HCT116 (cell line): ENCODE measurements around the gene HSBP1. TPM values are rescaled to one million over a fixed set of nuclear protein-coding genes. Genes with fewer than 3 reads are reported as not detected.

ENCODE experiments used
- ATAC-seq: fragments of 200-7000 bp; cut with Tn5 transposase; 2 replicates; pipeline ENCODE4 v1.9.1; 2020; ENCODE audit warnings: mild to moderate bottlenecking, moderate library complexity
- BruUV-seq: library from RNA; stranded (reverse); fragments of 400-500 nt; replicated peaks from 2 replicates; lab custom pipeline; 2021; lab: Mats Ljungman, UMichigan
- CTCF ChIA-PET: fragments of 300-600 bp; sonication (Branson Sonifier 250); formaldehyde crosslinking; loops from one replicate; lab custom pipeline; 2021; ENCODE audit warnings: antibody characterized with exemption; lab: Charles Lee
- POLR2A ChIA-PET: fragments of 300-600, 350-600 bp; sonication (Branson Sonifier 250); formaldehyde crosslinking; loops from one replicate; lab custom pipeline; 2021; ENCODE audit warnings: antibody characterized with exemption; lab: Charles Lee
- RAD21 ChIA-PET, 2 experiments: fragments of 300-600 bp; sonication (Branson Sonifier 250); formaldehyde crosslinking; loops; one replicate each; lab custom pipeline; 2023; ENCODE audit warnings: low total read pairs in 2 of 2; ENCODE audit not compliant: uncharacterized antibody in 2 of 2, unreplicated experiment in 2 of 2, low non-redundant PET in 1 of 2; lab: Charles Lee
- DNase-seq: peaks from one replicate; pipeline ENCODE4 v3.0.0-alpha.2; 2010; ENCODE audit warnings: low read depth, low spot score
- H2AFZ ChIP-seq: fragments of 200-600 bp; shearing (Covaris generic), sonication (generic); 2 replicates; pipeline ENCODE4 v1.6.1; 2017; ENCODE audit warnings: low read depth, mixed run types, mixed read lengths, antibody characterized with exemption, low read length; ENCODE audit not compliant: poor library complexity, severe bottlenecking
- H3K27ac ChIP-seq: 2 replicates; pipeline ENCODE4 v1.5.1; 2012; ENCODE audit warnings: low read depth, low read length
- H3K27me3 ChIP-seq: fragments of 200-600 bp; sonication (generic); 2 replicates; pipeline ENCODE4 v1.6.1; 2016; ENCODE audit warnings: mixed run types, low read length, mixed read lengths; ENCODE audit not compliant: insufficient read depth
- H3K36me3 ChIP-seq, 2 experiments: fragments of 200-500 bp in 1 of 2; fragments of 200-600 bp in 1 of 2; sonication (Bioruptor generic) in 1 of 2; sonication (generic) in 1 of 2; 2 replicates each; pipeline versions ENCODE4 v1.5.1 to v1.6.1; 2014 to 2016; ENCODE audit warnings: low read length in 2 of 2, inconsistent platforms in 1 of 2, mixed read lengths in 1 of 2, mixed run types in 1 of 2; ENCODE audit not compliant: insufficient read depth in 2 of 2, control insufficient read depth in 1 of 2
- H3K4me1 ChIP-seq, 2 experiments: fragments of 200-600 bp in 1 of 2; sonication (generic) in 1 of 2; 2 replicates each; pipeline versions ENCODE4 v1.5.1 to v1.6.1; 2012 to 2017; ENCODE audit warnings: low read length in 2 of 2, inconsistent platforms in 1 of 2, mild to moderate bottlenecking in 1 of 2, mixed read lengths in 1 of 2, mixed run types in 1 of 2, moderate library complexity in 1 of 2; ENCODE audit not compliant: insufficient read depth in 2 of 2, control insufficient read depth in 1 of 2
- H3K4me2 ChIP-seq: fragments of 200-600 bp; sonication (generic); 2 replicates; pipeline ENCODE4 v1.6.1; 2017; ENCODE audit warnings: mixed run types, low read length, mixed read lengths
- H3K4me3 ChIP-seq, 2 experiments: fragments of 200-600 bp in 1 of 2; sonication (generic) in 1 of 2; replicated peaks in 1 of 2; 2 replicates each; pipeline ENCODE4 v1.5.1; 2011 to 2016; ENCODE audit warnings: low read length in 2 of 2, control low read depth in 1 of 2, low read depth in 1 of 2, mild to moderate bottlenecking in 1 of 2, mixed read lengths in 1 of 2, mixed run types in 1 of 2
- H3K79me2 ChIP-seq: fragments of 200-600 bp; sonication (generic); 2 replicates; pipeline ENCODE4 v1.6.1; 2017; ENCODE audit warnings: mild to moderate bottlenecking, mixed run types, low read length, moderate library complexity, mixed read lengths; ENCODE audit not compliant: insufficient read depth
- H3K9ac ChIP-seq: fragments of 200-600 bp; sonication (generic); 2 replicates; pipeline ENCODE4 v1.6.1; 2016; ENCODE audit warnings: low read length, mixed read lengths
- H3K9me2 ChIP-seq: fragments of 200-600 bp; sonication (generic), shearing (Covaris generic); 2 replicates; pipeline ENCODE4 v1.6.1; 2017; ENCODE audit warnings: mixed run types, mild to moderate bottlenecking, moderate library complexity; ENCODE audit not compliant: insufficient read depth
- H3K9me3 ChIP-seq, 2 experiments: fragments of 200-500 bp in 1 of 2; fragments of 200-600 bp in 1 of 2; sonication (Bioruptor generic) in 1 of 2; sonication (generic) in 1 of 2; 2 replicates each; pipeline ENCODE4 v1.6.1; 2014 to 2017; ENCODE audit warnings: low read length in 2 of 2, mixed read lengths in 2 of 2, inconsistent platforms in 1 of 2, low read depth in 1 of 2, mild to moderate bottlenecking in 1 of 2, mixed run types in 1 of 2, moderate library complexity in 1 of 2; ENCODE audit not compliant: control insufficient read depth in 1 of 2, insufficient read depth in 1 of 2
- H4K20me1 ChIP-seq: fragments of 200-600 bp; sonication (generic), shearing (Covaris generic); 2 replicates; pipeline ENCODE4 v1.6.1; 2017; ENCODE audit warnings: mixed run types, mild to moderate bottlenecking, moderate library complexity; ENCODE audit not compliant: insufficient read depth
- ATF3 ChIP-seq: IDR thresholded peaks from 2 replicates; pipeline ENCODE4 v1.6.1; 2012
- CEBPB ChIP-seq: IDR thresholded peaks from 2 replicates; pipeline ENCODE4 v1.6.1; 2012; ENCODE audit warnings: low read depth
- EZH2 ChIP-seq: fragments of 200-600 bp; sonication (generic); IDR thresholded peaks from 2 replicates; pipeline ENCODE4 v1.6.1; 2017; ENCODE audit warnings: antibody characterized with exemption, mixed run types
- EZH2phosphoT487 ChIP-seq: fragments of 200-600 bp; IDR thresholded peaks from 2 replicates; pipeline ENCODE4 v1.6.1; 2018; ENCODE audit warnings: antibody characterized with exemption, borderline replicate concordance
- FOSL1 ChIP-seq: IDR thresholded peaks from 2 replicates; pipeline ENCODE4 v1.6.1; 2012; ENCODE audit warnings: low read depth
- POLR2AphosphoS5 ChIP-seq: IDR thresholded peaks from 2 replicates; pipeline ENCODE4 v1.6.1; 2011; ENCODE audit warnings: mild to moderate bottlenecking, low read depth, low read length, moderate library complexity
- SIN3A ChIP-seq: IDR thresholded peaks from 2 replicates; pipeline ENCODE4 v1.6.1; 2012; ENCODE audit warnings: low read depth
- TCF7L2 ChIP-seq: IDR thresholded peaks from 2 replicates; pipeline ENCODE4 v1.7.0; 2011; ENCODE audit warnings: borderline replicate concordance, inconsistent platforms; ENCODE audit not compliant: insufficient read depth, insufficient read length; ENCODE audit errors: extremely low read depth
- ZBTB33 ChIP-seq: IDR thresholded peaks from 2 replicates; pipeline ENCODE4 v1.6.1; 2011; ENCODE audit warnings: mild to moderate bottlenecking, low read length, moderate library complexity; ENCODE audit not compliant: insufficient replicate concordance; ENCODE audit errors: extremely low read depth
- ZFX ChIP-seq: fragments of 450-650 bp; IDR thresholded peaks from 2 replicates; pipeline ENCODE4 v1.6.1; 2017
- ZNF274 ChIP-seq: fragments of 200-500 bp; sonication (Bioruptor generic); IDR thresholded peaks from 2 replicates; pipeline ENCODE4 v1.6.1; 2014; ENCODE audit warnings: mild to moderate bottlenecking, low read depth, low read length, inconsistent platforms
- intact Hi-C: fragments of 100-400 bp; cut with micrococcal nuclease; formaldehyde crosslinking; loops from 2 replicates; pipeline ENCODE4 v1.10.0; 2022
- total RNA-seq: library from RNA; stranded (reverse); gene quantifications from one replicate; pipeline ENCODE4 v1.2.1, GENCODE V29; 2021; ENCODE audit not compliant: unreplicated experiment
- TF ChIP-seq, protein P1 (sequence below), 3 experiments: fragments of 200-600 bp in 1 of 3; sonication (generic) in 1 of 3; IDR thresholded peaks in 2 of 3; conservative IDR thresholded peaks in 1 of 3; 2 replicates each; pipeline ENCODE4 v1.5.1; 2012 to 2017; ENCODE audit warnings: low read depth in 2 of 3, low read length in 2 of 3, antibody characterized with exemption in 1 of 3, borderline replicate concordance in 1 of 3, control low read depth in 1 of 3, mild to moderate bottlenecking in 1 of 3, mixed read lengths in 1 of 3, mixed run types in 1 of 3, moderate library complexity in 1 of 3; ENCODE audit not compliant: insufficient read depth in 1 of 3
- TF ChIP-seq, protein P2 (sequence below): IDR thresholded peaks from 2 replicates; pipeline ENCODE4 v1.6.1; 2012; ENCODE audit warnings: low read depth

The HSBP1 gene
- total RNA-seq, 1 experiment from 2014 or later: 270 TPM

DNA sequence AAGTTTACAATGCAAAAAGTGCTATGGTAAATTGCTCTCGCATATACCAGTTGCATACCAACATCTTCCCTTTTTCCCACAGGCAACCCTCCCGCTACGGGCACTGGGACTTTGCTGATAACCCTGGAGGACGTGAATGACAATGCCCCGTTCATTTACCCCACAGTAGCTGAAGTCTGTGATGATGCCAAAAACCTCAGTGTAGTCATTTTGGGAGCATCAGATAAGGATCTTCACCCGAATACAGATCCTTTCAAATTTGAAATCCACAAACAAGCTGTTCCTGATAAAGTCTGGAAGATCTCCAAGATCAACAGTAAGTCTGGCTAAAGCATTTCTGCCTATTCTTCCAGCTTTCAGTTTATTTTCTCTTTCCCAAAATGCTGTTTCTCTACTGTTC, 27.9 kb upstream of the HSBP1 start:
- no peak overlapping the region for H3K9ac ChIP-seq
- no peak overlapping the region for H2AFZ ChIP-seq
- CTCF ChIA-PET: no interaction called here
- H3K79me2 ChIP-seq: no peaks in the 10 kb centered on the region
- POLR2A ChIA-PET: no interaction called here
- no peaks in the 10 kb centered on the region for H3K9me2 ChIP-seq
- H3K4me3 ChIP-seq: no peak overlapping the region
- H3K4me2 ChIP-seq: no peak overlapping the region
- peaks cover 62% of the 10 kb centered on the region for H3K27me3 ChIP-seq
- intact Hi-C loops: no loop called here
- no peaks in the 10 kb centered on the region for H3K36me3 ChIP-seq
- no peaks in the 10 kb centered on the region for H4K20me1 ChIP-seq
- TF ChIP-seq ZFX (no peak), ZNF274 (no peak)
- no peak overlapping the region for H3K27ac ChIP-seq
- no peaks in the 10 kb centered on the region for H3K9me3 ChIP-seq
- DNase-seq (no peak), ATAC-seq (no peak)
- RAD21 ChIA-PET: no interaction called here
- BruUV-seq: no TSS peak
- no peaks in the 10 kb centered on the region for H3K4me1 ChIP-seq

- Histone ChIP-seq H3K27me3 (peaks cover 37% of the 10 kb centered on the region), H3K9me3 (no peaks in the 10 kb centered on the region), H3K4me2 (no peak overlapping the region), H4K20me1 (no peaks in the 10 kb centered on the region), H3K79me2 (no peaks in the 10 kb centered on the region), H2AFZ (no peak overlapping the region), H3K36me3 (no peaks in the 10 kb centered on the region), H3K9ac (no peak overlapping the region), H3K4me1 (no peaks in the 10 kb centered on the region), H3K4me3 (no peak overlapping the region), H3K27ac (no peak overlapping the region), H3K9me2 (no peaks in the 10 kb centered on the region)
- CTCF ChIA-PET: no interaction called here
- RAD21 ChIA-PET: no interaction called here
- DNase-seq (no peak), ATAC-seq (no peak)
- intact Hi-C loops: no loop called here
- no TSS peak for BruUV-seq
- POLR2A ChIA-PET: no interaction called here
- TF ChIP-seq POLR2AphosphoS5: no peak
- TF ChIP-seq CEBPB: no peak
- no peak for TF ChIP-seq FOSL1
- no peak for TF ChIP-seq ZBTB33
- no peak for TF ChIP-seq EZH2phosphoT487
- TF ChIP-seq, protein P1, sequence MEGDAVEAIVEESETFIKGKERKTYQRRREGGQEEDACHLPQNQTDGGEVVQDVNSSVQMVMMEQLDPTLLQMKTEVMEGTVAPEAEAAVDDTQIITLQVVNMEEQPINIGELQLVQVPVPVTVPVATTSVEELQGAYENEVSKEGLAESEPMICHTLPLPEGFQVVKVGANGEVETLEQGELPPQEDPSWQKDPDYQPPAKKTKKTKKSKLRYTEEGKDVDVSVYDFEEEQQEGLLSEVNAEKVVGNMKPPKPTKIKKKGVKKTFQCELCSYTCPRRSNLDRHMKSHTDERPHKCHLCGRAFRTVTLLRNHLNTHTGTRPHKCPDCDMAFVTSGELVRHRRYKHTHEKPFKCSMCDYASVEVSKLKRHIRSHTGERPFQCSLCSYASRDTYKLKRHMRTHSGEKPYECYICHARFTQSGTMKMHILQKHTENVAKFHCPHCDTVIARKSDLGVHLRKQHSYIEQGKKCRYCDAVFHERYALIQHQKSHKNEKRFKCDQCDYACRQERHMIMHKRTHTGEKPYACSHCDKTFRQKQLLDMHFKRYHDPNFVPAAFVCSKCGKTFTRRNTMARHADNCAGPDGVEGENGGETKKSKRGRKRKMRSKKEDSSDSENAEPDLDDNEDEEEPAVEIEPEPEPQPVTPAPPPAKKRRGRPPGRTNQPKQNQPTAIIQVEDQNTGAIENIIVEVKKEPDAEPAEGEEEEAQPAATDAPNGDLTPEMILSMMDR (IDR thresholded peaks at IDR 0.05 in 2 of 3, conservative IDR thresholded peaks at IDR 0.05 in 1 of 3; ENCODE audit: borderline replicate concordance in 1 of 3, insufficient read depth in 1 of 3, low read depth in 2 of 3, low read length in 2 of 3): no peak
- no peak for TF ChIP-seq SIN3A
- no peak for TF ChIP-seq ATF3
- no peak for TF ChIP-seq EZH2
- TF ChIP-seq, protein P2, sequence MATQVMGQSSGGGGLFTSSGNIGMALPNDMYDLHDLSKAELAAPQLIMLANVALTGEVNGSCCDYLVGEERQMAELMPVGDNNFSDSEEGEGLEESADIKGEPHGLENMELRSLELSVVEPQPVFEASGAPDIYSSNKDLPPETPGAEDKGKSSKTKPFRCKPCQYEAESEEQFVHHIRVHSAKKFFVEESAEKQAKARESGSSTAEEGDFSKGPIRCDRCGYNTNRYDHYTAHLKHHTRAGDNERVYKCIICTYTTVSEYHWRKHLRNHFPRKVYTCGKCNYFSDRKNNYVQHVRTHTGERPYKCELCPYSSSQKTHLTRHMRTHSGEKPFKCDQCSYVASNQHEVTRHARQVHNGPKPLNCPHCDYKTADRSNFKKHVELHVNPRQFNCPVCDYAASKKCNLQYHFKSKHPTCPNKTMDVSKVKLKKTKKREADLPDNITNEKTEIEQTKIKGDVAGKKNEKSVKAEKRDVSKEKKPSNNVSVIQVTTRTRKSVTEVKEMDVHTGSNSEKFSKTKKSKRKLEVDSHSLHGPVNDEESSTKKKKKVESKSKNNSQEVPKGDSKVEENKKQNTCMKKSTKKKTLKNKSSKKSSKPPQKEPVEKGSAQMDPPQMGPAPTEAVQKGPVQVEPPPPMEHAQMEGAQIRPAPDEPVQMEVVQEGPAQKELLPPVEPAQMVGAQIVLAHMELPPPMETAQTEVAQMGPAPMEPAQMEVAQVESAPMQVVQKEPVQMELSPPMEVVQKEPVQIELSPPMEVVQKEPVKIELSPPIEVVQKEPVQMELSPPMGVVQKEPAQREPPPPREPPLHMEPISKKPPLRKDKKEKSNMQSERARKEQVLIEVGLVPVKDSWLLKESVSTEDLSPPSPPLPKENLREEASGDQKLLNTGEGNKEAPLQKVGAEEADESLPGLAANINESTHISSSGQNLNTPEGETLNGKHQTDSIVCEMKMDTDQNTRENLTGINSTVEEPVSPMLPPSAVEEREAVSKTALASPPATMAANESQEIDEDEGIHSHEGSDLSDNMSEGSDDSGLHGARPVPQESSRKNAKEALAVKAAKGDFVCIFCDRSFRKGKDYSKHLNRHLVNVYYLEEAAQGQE: no peak
- TF ChIP-seq TCF7L2: no peak
Measured at GRCh38 chr16:83785455-83785854, 22.3 kb upstream of the HSBP1 start.
